Measurements from ENCODE around the gene MOB3B. TPM values are rescaled to one million over a fixed set of nuclear protein-coding genes. Genes with fewer than 3 reads are reported as not detected.

Gene MOB3B
- total RNA-seq, 1 donor from 2014 or later: 14.0 TPM

GRCh38 chr9:27297050-27297449 lies 232.6 kb downstream of the MOB3B start, which contains the start of gene EQTN:
Gene EQTN (minus strand): TSS chr9:27297150. CDS start chr9:27297055, 95 bp downstream.
- Histone ChIP-seq H3K9ac (no peak within 1 kb of the TSS), H3K27ac (no peak within 1 kb of the TSS), H3F3A (ENCODE audit: low read depth) (no peaks in the 10 kb centered on the region), H3K9me3 (ENCODE audit: low read depth) (no peaks in the 10 kb centered on the region), H3K36me3 (no peaks in the 10 kb centered on the region), H3K4me1 (no peaks in the 10 kb centered on the region), H3K27me3 (no peaks in the 10 kb centered on the region), H3K4me3 (no peak within 1 kb of the TSS), H4K20me1 (ENCODE audit: low read depth) (no peaks in the 10 kb centered on the region), H3K4me2 (no peak within 1 kb of the TSS), H3K79me2 (ENCODE audit: low read depth) (no peaks in the 10 kb centered on the region), H2AFZ (replicated peaks) (no peak within 1 kb of the TSS)
- Mint-ChIP-seq H3K4me1 (no peaks in the 10 kb centered on the region), H3K9me3 (no peaks in the 10 kb centered on the region), H3K36me3 (no peaks in the 10 kb centered on the region), H3K27me3 (ENCODE audit: insufficient read depth, low read depth) (peaks cover 3% of the 10 kb centered on the region), H3K27ac (peak within 1 kb of the TSS; percentile 20), H3K4me3 (no peak within 1 kb of the TSS)
- DNase-seq (ENCODE audit: low spot score): no peak
- no peak for TF ChIP-seq CTCF (IDR thresholded peaks at IDR 0.05)
- TF ChIP-seq EZH2 (IDR thresholded peaks at IDR 0.05): no peak
- no peak for TF ChIP-seq EZH2phosphoT487 (IDR thresholded peaks at IDR 0.05)

DNA sequence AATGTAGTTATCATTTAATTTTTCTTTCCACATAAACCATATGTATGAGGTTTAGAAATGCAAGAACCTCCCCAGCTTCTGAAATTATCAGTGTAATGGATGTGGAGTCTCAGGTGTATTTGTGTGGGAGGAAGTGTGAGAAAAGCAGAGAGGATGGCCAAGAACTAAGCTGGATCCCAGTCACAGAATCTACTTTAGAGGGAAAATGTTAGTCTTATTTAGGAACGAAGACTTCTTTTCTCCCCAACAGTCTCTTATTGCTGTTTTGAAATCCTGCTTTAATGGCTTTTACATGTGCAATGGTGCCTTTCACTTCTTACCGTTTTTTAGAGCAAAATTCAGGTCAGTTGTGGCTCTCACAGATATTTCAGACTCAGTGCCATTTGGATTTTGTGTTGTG lies 235.6 kb downstream of the MOB3B start:
- Histone ChIP-seq H2AFZ (replicated peaks) (no peak overlapping the region), H3F3A (ENCODE audit: low read depth) (no peaks in the 10 kb centered on the region), H3K36me3 (no peaks in the 10 kb centered on the region), H3K4me1 (no peaks in the 10 kb centered on the region), H3K4me2 (no peak overlapping the region), H3K9ac (no peak overlapping the region), H3K79me2 (ENCODE audit: low read depth) (no peaks in the 10 kb centered on the region), H3K27me3 (no peaks in the 10 kb centered on the region), H3K9me3 (ENCODE audit: low read depth) (no peaks in the 10 kb centered on the region), H3K4me3 (no peak overlapping the region), H4K20me1 (ENCODE audit: low read depth) (no peaks in the 10 kb centered on the region), H3K27ac (no peak overlapping the region)
- Mint-ChIP-seq H3K27me3 (ENCODE audit: insufficient read depth, low read depth) (peaks cover 3% of the 10 kb centered on the region), H3K27ac (no peak overlapping the region), H3K4me3 (no peak overlapping the region), H3K9me3 (no peaks in the 10 kb centered on the region), H3K4me1 (no peaks in the 10 kb centered on the region), H3K36me3 (no peaks in the 10 kb centered on the region)
- TF ChIP-seq EZH2phosphoT487 (IDR thresholded peaks at IDR 0.05) (no peak), CTCF (IDR thresholded peaks at IDR 0.05) (no peak), EZH2 (IDR thresholded peaks at IDR 0.05) (no peak)
- no peak for DNase-seq (ENCODE audit: low spot score)

GRCh38 chr9:27292659-27293405 lies 236.8 kb downstream of the MOB3B start:
- no peak overlapping the region for H3K27ac ChIP-seq
- no peaks in the 10 kb centered on the region for H3K9me3 ChIP-seq (ENCODE audit: low read depth)
- no peaks in the 10 kb centered on the region for H4K20me1 ChIP-seq (ENCODE audit: low read depth)
- no peaks in the 10 kb centered on the region for H3K36me3 ChIP-seq
- no peak overlapping the region for H3K27ac Mint-ChIP-seq
- no peak overlapping the region for H3K4me3 Mint-ChIP-seq
- H3K4me3 ChIP-seq: no peak overlapping the region
- H3F3A ChIP-seq (ENCODE audit: low read depth): no peaks in the 10 kb centered on the region
- no peak overlapping the region for H3K4me2 ChIP-seq
- H3K27me3 ChIP-seq: no peaks in the 10 kb centered on the region
- H3K4me1 ChIP-seq: no peaks in the 10 kb centered on the region
- H3K36me3 Mint-ChIP-seq: no peaks in the 10 kb centered on the region
- TF ChIP-seq EZH2phosphoT487 (IDR thresholded peaks at IDR 0.05): no peak
- TF ChIP-seq CTCF (IDR thresholded peaks at IDR 0.05): no peak
- TF ChIP-seq EZH2 (IDR thresholded peaks at IDR 0.05): no peak
- H2AFZ ChIP-seq (replicated peaks): no peak overlapping the region
- no peaks in the 10 kb centered on the region for H3K79me2 ChIP-seq (ENCODE audit: low read depth)
- peak; percentile 28 for DNase-seq (ENCODE audit: low spot score)
- peaks cover 3% of the 10 kb centered on the region for H3K27me3 Mint-ChIP-seq (ENCODE audit: insufficient read depth, low read depth)
- no peaks in the 10 kb centered on the region for H3K9me3 Mint-ChIP-seq
- no peak overlapping the region for H3K9ac ChIP-seq
- H3K4me1 Mint-ChIP-seq: no peaks in the 10 kb centered on the region
